ENCODE data around the gene WDFY4.

GRCh38 chr10:48790457-48791044 is 105.9 kb downstream of the WDFY4 start:
- TF ChIP-seq EZH2 (IDR thresholded peaks at IDR 0.05; ENCODE audit: low read length, missing control alignments) (no peak), CTCF (conservative IDR thresholded peaks at IDR 0.05 in 1 of 2, IDR thresholded peaks at IDR 0.05 in 1 of 2; ENCODE audit: low read depth in 1 of 2, low read length in 2 of 2) (no peak)
